T follicular helper cell (primary cell): ENCODE results near the gene SCP2D1.
"Not testable (repeated sequence)": the region's sequence is repeated elsewhere in the genome, so short reads cannot be mapped to it uniquely, and the experiment has no call there.

ENCODE experiments used
- DNase-seq: peaks from one replicate; pipeline ENCODE4 v3.0.0-alpha.2; 2020; ENCODE audit warnings: low read depth
- total RNA-seq, 2 experiments: gene quantifications; one replicate each; lab custom pipeline; 2026; lab: John Stamatoyannopoulos, UW

The SCP2D1 gene
- total RNA-seq, result 0 reads per million in 2 experiments

DNA sequence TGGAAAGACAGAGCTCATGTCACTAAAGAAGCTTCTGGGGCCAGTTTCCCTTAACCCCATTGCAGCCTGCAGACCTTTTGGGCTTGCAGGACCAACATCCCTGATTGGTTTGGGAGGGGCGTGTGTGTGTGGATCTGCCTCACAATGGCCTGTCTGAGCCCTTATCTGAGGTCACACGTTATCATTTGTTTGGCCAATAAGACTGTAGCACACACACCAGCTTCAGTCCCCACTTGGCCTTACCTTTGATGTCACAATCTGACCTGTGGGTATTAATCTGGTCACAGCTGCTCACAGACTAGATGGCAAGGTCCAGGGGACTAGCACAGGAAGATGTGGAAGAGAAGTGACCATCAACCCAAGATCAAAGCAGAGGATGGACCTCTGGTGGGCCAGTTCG is at the start of gene SCP2D1:
SCP2D1 (plus strand) TSS at position 301 of the 400 bp plus-strand sequence; CDS start at position 334, 33 bp downstream.
- DNase-seq, result no peak

DNA sequence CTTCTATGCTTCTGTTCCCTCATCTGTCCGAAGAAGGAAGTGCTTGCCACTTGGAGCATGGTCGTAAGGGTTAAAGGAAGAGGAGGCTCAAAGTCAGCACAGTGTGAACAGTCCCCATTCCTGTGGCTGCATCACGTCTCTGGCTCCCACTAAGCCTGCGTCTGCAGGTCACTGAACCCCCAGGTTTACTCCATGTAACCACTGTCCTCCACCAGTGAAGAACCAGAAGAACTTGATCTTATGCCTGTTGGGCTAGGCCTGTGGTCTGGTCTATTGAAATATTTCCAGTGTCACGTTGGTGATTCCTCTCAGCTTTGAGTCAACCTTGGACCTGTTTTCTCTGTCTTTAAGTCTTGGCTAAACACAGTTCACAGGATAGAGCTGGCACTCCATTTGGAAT is 45.9 kb upstream of the SCP2D1 start:
- no peak for DNase-seq

DNA sequence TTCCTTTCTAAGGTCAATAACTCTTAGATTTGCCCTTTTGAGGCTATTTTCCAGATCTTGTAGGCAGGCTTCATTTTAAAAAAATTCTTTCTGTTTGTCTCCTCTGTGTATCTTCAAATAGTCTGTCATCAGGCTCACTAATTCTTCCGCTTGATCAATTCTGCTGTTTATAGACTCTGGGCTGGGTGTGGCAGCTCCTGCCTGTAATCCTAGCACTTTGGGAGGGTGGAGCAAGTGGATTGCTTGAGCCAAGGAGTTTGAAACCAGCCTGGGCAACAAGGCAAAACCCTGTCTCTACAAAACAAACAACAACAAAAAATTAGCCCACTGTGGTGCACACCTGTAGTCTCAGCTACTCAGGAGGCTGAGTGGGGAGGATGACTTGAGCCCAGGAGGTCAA is 40.0 kb upstream of the SCP2D1 start:
- DNase-seq, result no peak

DNA sequence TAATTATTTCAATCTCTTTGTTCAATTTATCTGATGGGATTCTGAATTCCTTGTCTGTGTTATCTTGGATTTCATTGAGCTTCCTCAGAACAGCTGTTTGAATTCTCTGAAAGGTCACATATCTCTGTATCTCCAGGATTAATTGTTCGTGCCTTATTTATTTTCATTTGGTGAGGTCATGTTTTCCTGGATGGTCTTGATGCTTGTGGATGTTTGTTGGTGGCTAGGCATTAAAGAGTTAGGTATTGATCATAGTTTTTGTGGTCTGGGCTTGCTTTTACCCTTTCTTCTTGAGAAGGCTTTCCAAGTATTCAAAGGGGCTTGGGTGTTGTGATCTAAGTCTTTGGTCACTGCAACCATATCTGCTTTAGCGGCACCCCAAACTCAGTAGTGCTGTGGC is 39.4 kb upstream of the SCP2D1 start:
- DNase-seq, result no peak

DNA sequence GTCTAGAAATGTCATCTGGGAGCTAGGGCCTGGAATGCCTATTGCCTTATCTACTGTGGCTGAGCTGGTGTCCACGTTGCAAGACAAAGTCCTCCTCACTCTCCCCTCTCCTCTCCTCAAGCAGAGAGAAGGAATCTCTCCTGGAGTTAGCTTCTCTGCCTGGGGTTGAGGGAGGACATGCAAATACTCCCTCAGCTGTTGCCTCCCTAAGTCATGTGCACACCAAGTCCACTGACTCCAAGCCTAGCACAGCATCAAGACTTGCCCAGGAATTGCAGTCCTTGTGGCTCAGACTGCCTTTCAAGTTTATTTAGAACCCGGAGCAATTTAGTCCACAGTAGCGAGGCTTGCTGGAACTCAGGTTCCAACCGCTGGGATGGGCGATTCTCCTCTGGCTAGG is 38.0 kb upstream of the SCP2D1 start:
- DNase-seq, result no peak

DNA sequence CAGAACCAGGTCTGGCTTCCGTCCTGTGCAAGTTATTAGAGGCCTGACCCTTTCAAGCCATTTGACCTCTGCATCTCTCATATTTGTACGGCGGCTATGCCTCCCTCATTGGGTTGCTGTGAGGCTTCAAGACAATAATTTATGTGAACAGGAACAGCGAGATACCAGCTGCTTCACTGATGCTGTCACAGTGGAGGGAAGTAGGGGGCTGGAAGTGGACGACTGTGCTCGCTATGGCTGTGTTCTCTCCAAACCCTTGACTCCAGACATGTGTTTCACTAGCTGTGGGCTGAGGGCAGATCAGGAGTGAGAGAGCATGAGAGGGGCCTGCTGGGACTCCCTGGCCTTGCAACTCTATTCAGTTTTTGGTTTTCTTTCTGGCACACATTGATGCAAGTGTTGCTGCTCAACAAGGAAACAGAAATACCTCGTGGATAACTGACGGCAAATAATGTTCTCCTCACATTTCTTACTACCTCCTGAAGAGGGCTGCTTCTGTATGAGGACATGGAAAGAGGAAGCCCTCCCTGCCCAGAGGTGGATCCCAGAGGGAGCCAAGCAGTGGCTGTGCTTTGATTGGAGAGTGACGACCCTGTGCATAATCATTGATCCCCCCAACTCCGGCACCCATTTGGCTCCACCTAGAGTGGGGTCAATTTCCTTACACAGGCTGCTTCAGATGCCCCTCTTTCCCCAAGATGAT is 34.7 kb upstream of the SCP2D1 start:
- no peak for DNase-seq

DNA sequence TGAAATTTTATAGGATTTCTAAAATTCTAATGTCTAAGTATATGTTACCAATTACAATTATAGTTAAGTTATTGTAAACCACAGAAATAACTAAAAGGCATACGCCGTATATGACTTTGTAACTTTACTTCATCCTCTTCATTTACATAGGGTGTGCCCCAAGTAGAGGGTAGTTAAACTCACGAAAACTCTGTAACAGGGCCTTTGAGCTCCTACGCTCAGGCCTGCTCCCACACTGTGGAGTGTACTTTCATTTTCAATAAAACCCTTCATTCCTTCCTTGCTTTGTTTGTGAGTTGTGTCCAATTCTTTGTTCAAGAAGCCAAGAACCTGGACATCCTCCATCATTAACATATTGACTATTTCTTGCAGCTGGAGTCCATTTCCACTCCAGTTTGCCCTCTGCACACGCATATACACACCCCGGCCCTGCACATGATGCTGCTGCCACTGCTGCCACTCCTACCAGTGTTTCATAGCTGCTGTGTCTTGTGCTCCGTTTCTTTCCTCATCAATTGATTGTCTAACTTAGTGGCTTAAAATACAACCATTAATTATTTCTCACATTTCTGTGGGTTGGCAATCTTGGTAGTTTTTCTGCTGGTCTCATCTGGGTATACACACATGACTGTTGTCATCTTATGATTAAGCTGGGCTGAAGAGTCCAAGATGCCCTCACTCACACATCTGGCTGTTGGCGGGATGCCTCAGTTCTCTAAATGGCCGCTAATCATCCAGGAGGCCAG is 33.0 kb upstream of the SCP2D1 start:
- no peak for DNase-seq

DNA sequence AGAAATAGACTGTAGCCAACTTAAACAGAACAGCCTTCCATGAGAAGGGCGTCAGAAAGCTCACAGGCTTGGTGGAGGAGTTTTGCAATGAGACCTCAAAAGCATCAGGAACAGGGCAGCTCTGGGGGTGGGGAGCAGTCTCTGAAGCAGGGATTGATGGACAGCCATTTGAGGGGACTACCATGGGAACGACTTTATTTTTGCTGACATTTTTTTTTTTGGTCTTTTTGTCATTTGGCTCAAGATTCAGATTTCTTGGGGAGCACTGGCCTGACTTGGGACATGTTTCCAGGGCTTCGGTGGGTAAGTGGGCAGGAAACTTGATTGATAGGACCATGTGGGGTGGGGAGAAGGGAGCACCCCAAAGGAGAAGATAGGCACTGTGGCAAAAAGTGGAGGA is 32.1 kb upstream of the SCP2D1 start:
- no peak for DNase-seq

DNA sequence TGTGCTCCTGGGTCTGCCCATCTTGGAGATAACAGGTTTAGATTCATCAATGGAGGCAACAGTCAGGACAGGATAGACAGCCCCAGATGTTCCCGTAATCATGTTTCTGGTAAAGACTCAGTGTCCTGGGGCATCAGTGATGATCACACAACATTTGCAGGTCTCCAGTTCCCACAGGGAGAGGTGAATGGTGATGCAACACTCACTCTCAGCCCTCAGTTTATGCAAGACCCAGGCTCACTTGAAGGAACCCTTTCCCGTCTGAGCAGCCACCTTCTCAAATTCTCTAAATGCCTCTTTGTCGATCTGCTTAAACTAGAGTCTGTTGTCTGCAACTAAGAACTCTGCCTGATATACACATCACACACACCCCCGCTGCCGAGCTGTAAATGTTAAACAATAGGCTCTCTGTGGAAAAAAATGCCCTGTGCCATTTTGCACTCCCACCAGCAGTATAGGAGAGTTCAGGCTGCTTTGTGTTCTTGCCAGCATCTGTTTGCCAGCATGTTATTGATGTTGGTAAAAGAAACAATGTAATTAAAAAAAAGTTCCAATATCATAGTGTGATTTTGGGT is 30.1 kb upstream of the SCP2D1 start:
- DNase-seq, result no peak

DNA sequence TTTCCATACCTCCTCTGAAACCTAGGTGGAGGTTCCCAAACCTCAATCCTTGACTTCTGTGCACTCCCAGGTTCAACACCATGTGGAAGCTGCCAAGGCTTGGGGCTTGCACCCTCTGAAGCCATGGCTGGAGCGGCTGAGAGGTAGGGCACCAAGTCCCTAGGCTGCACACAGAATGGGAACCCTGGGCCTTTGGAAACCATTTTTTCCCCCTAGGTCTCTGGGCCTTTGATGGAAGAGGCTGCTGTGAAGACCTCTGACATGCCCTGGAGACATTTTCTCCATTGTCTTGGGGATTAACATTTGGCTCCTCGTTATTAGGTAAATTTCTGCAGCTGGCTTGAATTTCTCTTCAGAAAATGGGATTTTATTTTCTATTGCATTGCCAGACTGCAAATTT is 26.5 kb upstream of the SCP2D1 start:
- not testable (repeated sequence) for DNase-seq

DNA sequence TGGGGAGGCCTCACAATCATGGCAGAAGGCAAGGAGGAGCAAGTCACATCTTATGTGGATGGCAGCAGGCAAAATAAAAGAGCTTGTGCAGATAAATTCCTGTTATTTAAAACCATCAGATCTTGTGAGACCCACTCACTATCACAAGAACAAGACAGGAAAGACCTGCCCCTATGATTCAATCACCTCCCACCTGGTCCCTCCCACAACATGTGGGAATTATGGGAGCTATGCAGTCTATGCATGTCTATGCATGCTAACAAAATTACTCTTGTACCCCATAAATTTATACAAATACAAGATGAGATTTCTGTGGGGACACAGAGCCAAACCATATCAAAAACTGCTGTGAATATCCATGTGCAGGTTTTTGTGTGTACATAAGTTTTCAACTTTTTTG is 25.6 kb upstream of the SCP2D1 start:
- no peak for DNase-seq

DNA sequence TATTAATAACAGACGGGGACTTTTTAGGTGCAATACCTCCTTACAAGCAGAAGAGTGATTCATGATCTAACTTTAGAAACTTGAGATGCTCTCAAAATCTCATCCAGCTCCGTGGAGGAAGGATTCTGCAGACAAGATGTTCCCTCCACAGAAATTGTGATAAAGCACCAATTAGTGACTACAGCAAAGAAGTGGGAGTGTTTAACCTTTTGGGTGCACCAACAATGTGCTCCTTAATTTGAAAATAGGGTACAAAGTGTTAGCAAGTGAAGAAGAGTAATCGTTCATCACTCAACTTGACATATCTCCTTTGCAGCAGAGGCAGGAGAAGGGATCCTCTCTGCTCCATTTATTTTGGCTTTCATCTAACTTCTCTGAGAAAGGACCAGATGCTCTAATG is 22.8 kb upstream of the SCP2D1 start:
- no peak for DNase-seq

DNA sequence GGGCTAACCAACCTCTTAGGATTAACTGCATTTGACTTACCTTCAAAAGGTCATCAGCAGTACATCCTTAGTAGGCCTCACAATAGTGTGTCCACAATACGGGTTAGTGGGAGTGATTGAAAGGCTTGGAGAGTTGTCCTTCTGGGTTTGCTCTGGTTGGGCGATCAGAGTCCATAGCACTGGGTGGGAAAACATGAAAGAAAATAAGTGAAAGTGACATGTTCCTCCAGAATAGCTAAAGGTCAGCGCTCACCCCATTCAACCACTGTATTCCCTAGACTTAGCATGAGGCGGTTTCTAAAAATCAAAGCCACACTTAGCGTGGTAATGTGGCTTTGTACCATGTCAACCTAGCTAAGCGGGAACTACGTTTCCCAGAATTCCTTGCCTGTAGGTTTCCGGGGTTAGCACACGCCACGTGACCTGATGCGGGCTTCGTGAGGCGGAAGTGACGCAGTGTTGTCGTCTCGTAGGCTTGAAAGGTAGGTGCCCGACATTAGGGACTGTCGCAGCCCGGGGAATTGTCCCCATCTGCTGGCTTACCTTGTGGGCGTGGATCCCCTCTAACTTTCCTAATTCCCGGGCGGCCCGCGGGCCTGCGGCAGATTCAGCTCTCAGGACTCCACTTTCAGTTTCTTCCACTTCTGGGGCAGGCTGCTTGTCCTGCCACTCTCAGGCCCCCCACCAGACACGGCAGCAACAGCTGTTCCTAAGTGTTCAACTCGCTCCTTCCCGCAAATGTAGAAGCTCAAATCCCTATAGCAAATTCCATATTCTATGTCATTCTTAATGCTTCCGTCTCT is 19.8 kb upstream of the SCP2D1 start:
- DNase-seq, result peak; percentile 85

DNA sequence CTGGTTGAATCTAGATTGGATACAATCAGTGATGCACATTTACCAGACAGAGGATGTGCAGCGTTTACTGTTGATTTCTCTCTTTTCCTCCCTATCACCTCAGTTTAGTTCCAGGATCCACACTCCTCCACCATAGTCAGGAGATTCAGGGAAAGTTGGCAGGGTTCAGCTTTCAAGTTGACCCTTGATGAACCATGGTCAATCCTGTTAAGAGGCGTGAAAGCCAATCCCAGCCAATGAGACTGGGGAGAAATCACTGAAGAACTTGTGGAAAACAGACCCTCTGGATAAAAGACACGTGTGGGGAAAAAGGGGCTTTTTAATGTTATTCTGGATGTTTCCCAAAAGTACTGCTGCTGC is 19.2 kb upstream of the SCP2D1 start:
- DNase-seq, result no peak

DNA sequence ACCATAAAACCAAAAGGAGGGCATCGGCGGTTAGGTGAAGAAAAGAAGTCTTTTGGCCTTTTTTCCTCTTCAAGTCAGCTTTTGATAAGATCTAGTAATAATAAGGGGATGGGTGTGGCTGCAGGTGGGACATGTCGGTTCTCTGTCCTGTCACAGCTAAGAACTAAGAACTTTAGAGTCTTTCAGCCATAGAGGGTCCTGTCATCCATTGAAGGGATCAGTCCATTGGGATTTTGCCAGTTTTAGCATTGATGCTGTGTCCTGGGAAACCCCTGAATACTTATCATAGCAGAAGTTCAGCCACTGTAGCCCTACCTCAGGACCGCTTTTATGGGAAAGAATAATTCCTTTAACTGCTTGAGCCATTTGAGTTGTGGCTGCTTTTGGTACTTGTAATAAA is 18.2 kb upstream of the SCP2D1 start:
- no peak for DNase-seq

DNA sequence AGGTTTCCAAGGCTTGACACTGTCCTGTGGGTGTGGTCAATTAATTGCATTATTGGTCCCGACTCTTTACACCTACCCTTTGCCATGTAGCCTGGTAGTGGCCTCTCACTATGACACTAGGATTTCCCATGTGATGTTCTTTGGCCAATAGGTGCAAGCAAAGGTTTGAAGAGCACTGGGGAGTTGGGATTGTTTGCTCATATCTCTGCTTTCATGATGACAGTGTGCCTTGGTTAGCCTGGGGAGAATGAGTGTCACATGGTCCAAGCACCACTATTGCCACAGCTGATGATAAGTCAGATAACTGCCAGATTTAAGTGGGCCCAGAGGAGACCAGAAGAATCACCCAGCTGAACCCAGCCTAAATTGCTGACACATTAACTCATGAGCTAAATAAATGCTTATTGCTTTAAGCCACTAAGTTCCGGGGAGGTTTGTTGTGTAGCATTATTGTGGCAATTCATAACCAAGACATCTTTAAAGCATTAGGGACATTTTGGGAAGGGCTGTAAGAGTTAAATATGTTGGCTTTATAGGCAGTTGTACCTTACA is 17.2 kb upstream of the SCP2D1 start:
- DNase-seq, result no peak

DNA sequence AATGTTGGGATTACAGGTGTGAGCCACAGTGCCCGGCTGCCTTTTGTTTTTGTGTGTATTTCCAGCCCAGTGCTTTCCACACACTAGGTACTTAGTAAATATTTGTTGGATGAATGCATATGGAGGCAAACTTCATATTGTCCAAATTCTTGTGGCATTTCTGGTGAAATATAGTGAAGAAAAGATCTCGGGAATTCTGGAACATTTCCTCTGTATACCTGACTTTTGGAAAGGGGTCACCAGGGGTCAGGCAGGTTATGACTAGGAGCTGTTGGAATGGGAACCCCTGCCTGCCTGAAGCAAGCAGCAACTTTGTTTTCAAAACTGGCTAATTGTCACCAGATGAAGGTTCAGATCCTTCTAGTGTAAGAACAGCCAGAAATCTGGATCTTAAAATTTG is 12.1 kb upstream of the SCP2D1 start:
- no peak for DNase-seq

DNA sequence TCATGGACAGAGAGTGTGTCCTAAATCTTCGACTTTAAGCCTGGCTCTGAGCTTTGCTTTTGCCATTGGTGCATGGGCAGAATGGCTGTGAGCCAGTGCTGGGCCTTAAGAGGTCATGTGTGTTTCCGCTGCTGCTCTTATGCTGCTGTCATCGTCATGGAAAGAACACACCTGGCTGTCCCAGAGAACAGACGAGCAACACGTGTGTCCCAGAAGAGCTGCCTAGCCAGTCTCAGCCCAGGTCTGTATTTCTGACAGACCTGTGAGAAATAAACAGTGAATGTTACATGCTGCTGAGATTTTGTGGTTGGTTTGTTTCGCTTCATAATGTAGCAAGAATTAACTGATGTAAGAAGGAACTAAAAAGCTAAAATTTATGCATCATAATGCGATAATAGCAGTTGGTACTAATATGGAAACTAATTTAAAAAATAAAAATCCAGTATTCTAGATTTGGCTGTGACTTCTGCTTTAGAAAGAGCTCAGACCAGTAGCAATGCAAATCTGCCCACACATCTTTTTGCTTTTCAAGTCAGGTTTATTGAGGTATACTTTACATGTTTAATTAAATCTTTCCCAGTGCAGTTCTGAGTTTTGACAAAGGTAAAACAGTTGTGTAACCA is 11.5 kb upstream of the SCP2D1 start:
- no peak for DNase-seq

DNA sequence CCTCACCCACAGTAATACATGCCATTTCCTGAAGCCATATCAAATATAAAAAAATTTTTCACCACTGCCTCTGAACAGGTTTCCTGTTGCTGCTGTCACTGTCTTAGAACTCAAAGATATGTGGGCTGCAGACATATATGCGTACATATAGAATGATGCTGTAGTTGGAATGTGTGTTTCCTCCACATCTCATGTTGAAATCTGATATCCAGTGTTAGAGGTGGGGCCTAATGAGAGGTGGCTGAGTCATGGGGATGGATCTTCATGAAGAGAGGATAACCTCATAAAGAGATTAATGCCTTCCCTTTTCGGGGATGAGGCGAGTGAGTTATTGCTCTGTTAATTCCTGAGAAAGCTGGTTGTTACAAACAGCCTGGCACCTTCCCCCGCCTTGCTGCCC is 7.7 kb upstream of the SCP2D1 start:
- no peak for DNase-seq

DNA sequence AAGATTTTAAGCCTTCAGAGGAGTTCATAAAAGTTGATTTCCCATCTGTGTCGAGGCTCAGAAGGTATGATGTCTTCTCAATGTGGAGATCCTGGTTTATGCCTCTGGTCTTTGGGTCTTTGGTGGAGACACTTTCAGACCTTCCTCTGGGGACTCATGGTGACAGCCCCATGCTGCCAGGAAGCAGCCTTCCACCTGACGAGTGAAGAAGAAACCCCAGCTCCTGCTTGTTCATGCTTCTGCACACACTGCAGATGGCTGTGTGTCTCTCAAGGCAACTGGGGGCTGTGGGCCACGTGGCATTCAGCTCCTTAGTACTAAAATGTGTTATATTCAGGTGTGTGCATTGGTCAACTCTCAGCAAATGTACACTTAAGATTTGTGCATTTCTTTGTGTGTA is 4.9 kb upstream of the SCP2D1 start:
- DNase-seq, result no peak

DNA sequence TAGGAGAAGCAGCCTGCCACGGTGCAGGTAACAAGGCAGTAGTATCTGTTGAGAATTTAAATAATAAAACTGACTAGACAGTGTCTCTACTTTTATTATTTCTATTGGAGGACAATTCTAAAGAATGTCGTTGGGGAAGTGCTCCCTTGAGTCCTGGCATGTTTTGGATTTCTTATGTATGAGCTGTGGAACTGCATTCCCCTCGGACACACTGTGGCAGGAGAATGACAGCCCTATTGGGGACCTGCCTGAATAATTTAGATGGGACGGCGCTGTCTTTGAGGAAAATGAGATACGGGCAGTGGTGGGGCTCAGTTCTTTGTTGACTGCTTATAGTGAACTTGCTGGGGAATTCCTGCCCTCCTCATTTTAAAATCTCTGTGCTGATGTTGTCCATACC is 2.4 kb upstream of the SCP2D1 start:
- DNase-seq, result no peak

DNA sequence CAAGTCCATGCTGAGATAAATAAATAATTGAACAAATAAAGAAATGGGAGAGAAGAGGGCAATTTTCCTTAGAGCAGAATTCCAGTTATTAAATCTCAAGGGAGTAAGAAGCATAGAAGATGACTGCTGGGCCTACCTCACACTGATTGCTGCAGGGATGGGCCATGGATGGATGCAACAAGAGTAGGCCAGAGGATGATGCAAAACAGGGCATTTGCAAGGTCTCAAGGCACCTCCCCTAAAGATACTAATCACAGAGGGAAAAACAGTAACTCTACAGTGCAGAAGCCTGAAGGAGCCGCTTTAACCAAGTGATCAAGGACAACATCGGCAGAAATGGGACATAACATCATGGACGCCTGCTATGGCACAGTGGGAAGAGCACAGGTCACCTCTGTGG is 1.7 kb upstream of the SCP2D1 start:
- no peak for DNase-seq
